A549 (cell line): ENCODE results near the gene NBPF1. TPM values are rescaled to one million over a fixed set of nuclear protein-coding genes. Genes with fewer than 3 reads are reported as not detected.
"Not testable (repeated sequence)": the region's sequence is repeated elsewhere in the genome, so short reads cannot be mapped to it uniquely, and the experiment has no call there.

Experiments
- ATAC-seq, 2 experiments: fragments of 200-7000 bp in 1 of 2; fragments of >200 bp in 1 of 2; cut with Nextera tagmentation in 1 of 2; cut with Tn5 transposase in 1 of 2; 3 replicates each; pipeline versions ENCODE4 v1.8.0 to v1.9.1; 2018 to 2020; ENCODE audit warnings: mild to moderate bottlenecking in 1 of 2, moderate library complexity in 1 of 2
- CTCF ChIA-PET: fragments of 300-600 bp; sonication (Branson Sonifier 250); formaldehyde crosslinking; extraction: SDS; loops from one replicate; lab custom pipeline; 2021; ENCODE audit warnings: antibody characterized with exemption, inconsistent platforms; lab: Yijun Ruan, JAX
- POLR2A ChIA-PET: fragments of 350-600 bp; formaldehyde crosslinking; extraction: SDS; loops from one replicate; lab custom pipeline; 2021; ENCODE audit warnings: antibody characterized with exemption, inconsistent platforms; lab: Yijun Ruan, JAX
- DNase-seq, 2 experiments: peaks; one replicate each; pipeline versions ENCODE4 v3.0.0 to v3.0.0-alpha.2; 2011 to 2016; ENCODE audit warnings: low read depth in 1 of 2, low spot score in 1 of 2
- FAIRE-seq: peaks from 2 replicates; lab custom pipeline; 2011; peaks lifted over from hg19 to GRCh38; lab: Jason Lieb, UNC
- H3K27ac ChIP-seq, 2 experiments: fragments of >200 bp; sonication (Bioruptor Twin); formaldehyde crosslinking; 3 replicates each; pipeline ENCODE4 v1.5.1; 2016 to 2017
- H3K4me1 ChIP-seq: fragments of >200 bp; sonication (Bioruptor Twin); formaldehyde crosslinking; 3 replicates; pipeline ENCODE4 v1.6.1; 2016
- H3K4me2 ChIP-seq: fragments of >200 bp; sonication (Bioruptor Twin); formaldehyde crosslinking; 3 replicates; pipeline ENCODE4 v1.6.1; 2016
- H3K4me3 ChIP-seq: fragments of >200 bp; sonication (Bioruptor Twin); formaldehyde crosslinking; 3 replicates; pipeline ENCODE4 v1.5.1; 2016
- H3K9me3 ChIP-seq: fragments of >200 bp; sonication (Bioruptor Twin); formaldehyde crosslinking; 3 replicates; pipeline ENCODE4 v1.6.1; 2016
- WGBS: methylation state at CpG from one replicate; pipeline ENCODE4 v1.1.6; 2017; ENCODE audit errors: missing lambda C conversion rate; 5-methylcytosine and 5-hydroxymethylcytosine counted together
- polyA plus RNA-seq, 4 experiments: library from polyadenylated mRNA; depleted of rRNA in 3 of 4; stranded (reverse); fragments of >200 nt; fragmentation: RNase III in 1 of 4; extraction: RNeasy Plus Mini Kit Qiagen cat#74134 plus additional on column Dnase treatment in 1 of 4; gene quantifications; 2 replicates in 3 of 4; 3 replicates in 1 of 4; pipeline ENCODE4 v1.2.3, GENCODE V29; 2011 to 2017

Gene NBPF1
- polyA plus RNA-seq, 2 of the 4 experiments (the other 2 are of a cell fraction): 23.9 to 36.8 TPM

DNA sequence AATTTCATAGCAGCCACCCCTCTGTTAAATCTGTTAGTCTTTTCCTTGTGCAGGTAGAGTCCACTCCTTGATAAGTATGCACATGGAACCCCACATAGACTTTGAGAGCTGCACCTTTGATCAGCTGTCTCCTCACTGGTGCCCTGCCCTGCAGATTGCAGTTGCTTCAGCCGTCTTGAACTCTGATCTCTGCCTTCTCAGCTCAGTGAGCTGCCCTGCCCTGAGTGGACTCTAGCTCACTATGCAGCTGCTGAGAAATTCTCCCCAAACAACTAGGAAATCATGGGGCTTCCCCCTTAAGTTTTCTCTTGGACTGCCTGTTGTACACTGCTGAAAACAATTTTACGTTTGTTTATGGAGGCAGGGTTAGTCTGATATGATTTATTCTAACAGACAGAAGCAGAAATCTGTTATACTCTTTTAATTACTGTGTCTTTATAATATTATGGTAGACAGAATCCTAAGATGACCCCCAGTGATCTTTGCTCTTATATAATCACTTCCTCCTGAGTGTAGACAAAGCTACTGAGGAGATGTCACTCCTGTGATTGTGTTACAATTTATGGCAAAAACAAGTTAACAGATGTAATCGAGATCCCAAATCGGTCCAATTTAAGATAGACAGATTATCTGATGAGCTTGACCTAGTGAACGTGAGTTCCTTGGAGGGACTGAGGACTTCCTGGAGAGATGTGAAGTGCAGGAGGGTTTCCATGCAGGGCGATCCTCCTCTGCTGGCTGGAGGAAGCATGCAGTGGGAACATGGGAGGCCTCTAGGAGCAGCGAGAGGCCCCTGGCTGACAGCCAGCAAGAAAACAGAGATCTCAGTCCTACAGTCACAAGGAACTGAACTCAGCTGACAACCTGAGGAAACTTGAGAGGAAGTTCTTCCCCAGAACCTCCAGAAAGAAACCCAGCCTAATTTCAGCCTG is 12.2 kb downstream of the NBPF1 start:
- H3K27ac ChIP-seq, H3K4me1 ChIP-seq, ATAC-seq, H3K9me3 ChIP-seq, H3K4me3 ChIP-seq, FAIRE-seq, DNase-seq, POLR2A ChIA-PET, H3K4me2 ChIP-seq: not testable (repeated sequence)
- WGBS: 92% methylated on average over 5 of the region's 7 CpGs
- CTCF ChIA-PET: interaction anchor here (1.0 to 1.5 kb wide), 3 partner anchors 8 to 24 kb away, joined by 4 to 5 read pairs (median 5); no protein-coding TSS in a partner anchor

DNA sequence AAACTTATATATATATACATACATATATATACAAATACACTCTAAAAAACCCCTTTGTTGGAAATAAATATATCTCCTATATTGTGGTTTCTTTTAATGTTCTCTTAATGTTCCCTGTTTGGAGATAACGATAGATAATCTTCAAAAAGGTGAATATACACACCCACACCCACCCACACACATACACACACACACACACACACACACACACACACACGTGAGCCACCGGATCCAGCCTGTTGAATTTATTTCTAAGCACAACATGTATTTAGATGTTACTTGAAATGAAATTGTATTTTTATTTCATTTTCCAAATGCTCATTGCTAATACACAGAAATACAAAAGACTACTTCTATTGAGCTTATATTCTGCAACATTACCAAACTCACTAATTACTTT is 14.0 kb downstream of the NBPF1 start:
- H3K9me3 ChIP-seq, CTCF ChIA-PET, DNase-seq, H3K27ac ChIP-seq, POLR2A ChIA-PET, H3K4me3 ChIP-seq, H3K4me1 ChIP-seq, H3K4me2 ChIP-seq, ATAC-seq, FAIRE-seq: not testable (repeated sequence)
- WGBS: 92% methylated on average over 3 of the region's 3 CpGs

DNA sequence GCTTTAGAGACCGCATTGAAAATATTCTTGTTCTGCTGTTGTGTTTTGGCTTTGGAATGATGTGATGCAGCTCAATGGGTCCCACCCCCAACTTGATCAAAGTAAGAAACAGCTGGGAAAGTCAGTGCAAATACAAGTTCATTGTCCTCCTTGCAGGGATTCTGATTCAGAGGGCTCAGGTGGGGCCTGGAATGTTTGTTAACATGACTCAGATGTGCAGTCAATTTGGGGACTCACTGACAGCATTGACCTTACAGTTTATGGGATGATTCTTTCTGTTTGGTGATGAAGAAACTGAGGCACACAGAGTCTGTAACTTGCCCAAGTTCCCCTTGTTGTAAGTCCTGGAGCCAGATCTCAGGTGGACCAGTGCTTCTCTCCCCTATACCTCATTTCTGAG is 18.1 kb downstream of the NBPF1 start:
- DNase-seq, H3K4me3 ChIP-seq, FAIRE-seq, ATAC-seq, POLR2A ChIA-PET, H3K4me2 ChIP-seq, H3K4me1 ChIP-seq, H3K27ac ChIP-seq, H3K9me3 ChIP-seq: not testable (repeated sequence)
- CTCF ChIA-PET: interaction anchor here (0.6 to 1.5 kb wide), 3 partner anchors 15 to 29 kb away, joined by 3 to 5 read pairs (median 4); no protein-coding TSS in a partner anchor
- 74% methylated on average over 1 of the region's 1 CpG for WGBS

- WGBS: 8% methylated on average over 6 of the region's 8 CpGs
- H3K9me3 ChIP-seq, ATAC-seq, FAIRE-seq, H3K4me1 ChIP-seq, DNase-seq, H3K4me2 ChIP-seq, H3K27ac ChIP-seq, H3K4me3 ChIP-seq, POLR2A ChIA-PET: not testable (repeated sequence)
- CTCF ChIA-PET: interaction anchor here (1.1 to 2.2 kb wide), 3 partner anchors 12 to 33 kb away, joined by 3 to 5 read pairs (median 4); no protein-coding TSS in a partner anchor
These were observed 21.5 kb downstream of the NBPF1 start for GRCh38 chr1:16591845-16592244.

GRCh38 chr1:16588081-16588480 is 25.3 kb downstream of the NBPF1 start:
- ATAC-seq, CTCF ChIA-PET, H3K27ac ChIP-seq, FAIRE-seq, H3K4me1 ChIP-seq, POLR2A ChIA-PET, H3K4me2 ChIP-seq, H3K4me3 ChIP-seq, DNase-seq, H3K9me3 ChIP-seq: not testable (repeated sequence)
- WGBS: 82% methylated on average over 5 of the region's 5 CpGs

- ATAC-seq, H3K27ac ChIP-seq, FAIRE-seq, DNase-seq, H3K4me2 ChIP-seq, H3K4me3 ChIP-seq, H3K9me3 ChIP-seq, POLR2A ChIA-PET, H3K4me1 ChIP-seq, CTCF ChIA-PET: not testable (repeated sequence)
- WGBS: 88% methylated on average over 4 of the region's 4 CpGs
These were observed 25.7 kb downstream of the NBPF1 start for GRCh38 chr1:16587639-16588038.

DNA sequence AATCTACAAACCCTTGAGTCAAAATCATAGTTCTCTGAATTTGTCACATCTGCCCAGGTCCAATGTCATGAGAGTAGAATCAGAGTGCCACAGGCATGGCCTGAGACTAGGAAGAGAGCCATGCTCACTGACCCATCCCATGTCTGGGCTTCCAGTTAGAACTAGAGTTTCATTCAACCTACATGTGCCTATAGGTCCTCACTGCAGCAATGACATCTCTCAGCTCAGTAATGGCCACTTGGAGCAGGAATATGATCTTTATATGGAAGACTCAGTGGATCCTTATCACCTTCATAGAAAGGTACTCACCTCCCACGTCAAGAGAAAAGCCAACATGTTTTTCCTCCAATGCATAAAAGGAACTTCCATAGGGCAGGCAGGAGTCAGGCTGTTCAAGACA is 48.0 kb downstream of the NBPF1 start:
- ATAC-seq, POLR2A ChIA-PET, H3K4me3 ChIP-seq, FAIRE-seq, DNase-seq, H3K4me2 ChIP-seq, H3K9me3 ChIP-seq, H3K27ac ChIP-seq, CTCF ChIA-PET, H3K4me1 ChIP-seq: not testable (repeated sequence)
- no CpG with 5 or more reads among the region's 1 CpG for WGBS

GRCh38 chr1:16561035-16561434 is 52.3 kb downstream of the NBPF1 start:
- H3K4me1 ChIP-seq, H3K9me3 ChIP-seq, ATAC-seq, FAIRE-seq, H3K4me2 ChIP-seq, H3K4me3 ChIP-seq, DNase-seq, H3K27ac ChIP-seq, POLR2A ChIA-PET, CTCF ChIA-PET: not testable (repeated sequence)
- 64% methylated on average over 4 of the region's 4 CpGs for WGBS

- 80% methylated on average over 6 of the region's 6 CpGs for WGBS
These were observed 52.9 kb downstream of the NBPF1 start for GRCh38 chr1:16560498-16560897.

DNA sequence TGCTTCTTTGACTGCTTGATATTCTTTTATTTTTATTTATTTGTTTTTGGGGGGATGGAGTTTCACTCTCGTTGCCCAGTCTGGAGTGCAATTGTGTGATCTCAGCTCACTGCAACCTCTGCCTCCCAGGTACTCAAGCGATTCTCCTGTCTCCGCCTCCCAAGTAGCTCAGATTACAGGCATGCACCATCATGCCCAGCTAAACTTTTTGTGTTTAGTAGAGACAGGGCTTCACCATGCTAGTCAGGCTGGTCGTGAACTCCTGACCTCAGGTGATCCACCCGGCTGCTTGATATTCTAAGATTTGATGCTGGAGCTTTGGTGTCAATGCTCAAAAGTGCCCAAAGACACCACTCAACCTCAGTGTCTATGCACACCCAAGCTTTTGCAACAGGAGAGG is 53.7 kb downstream of the NBPF1 start:
- H3K9me3 ChIP-seq, DNase-seq, H3K4me3 ChIP-seq, CTCF ChIA-PET, POLR2A ChIA-PET, H3K27ac ChIP-seq, H3K4me2 ChIP-seq, ATAC-seq, FAIRE-seq, H3K4me1 ChIP-seq: not testable (repeated sequence)
- no CpG with 5 or more reads among the region's 5 CpGs for WGBS

More at GRCh38 chr1:16560498-16560897, 52.9 kb downstream of the NBPF1 start:
- H3K4me3 ChIP-seq, H3K27ac ChIP-seq, H3K4me2 ChIP-seq, POLR2A ChIA-PET, FAIRE-seq, ATAC-seq, H3K9me3 ChIP-seq, H3K4me1 ChIP-seq, CTCF ChIA-PET, DNase-seq: not testable (repeated sequence)

GRCh38 chr1:16557034-16557433 is 56.3 kb downstream of the NBPF1 start:
- WGBS: 63% methylated on average over 3 of the region's 3 CpGs
- DNase-seq, H3K27ac ChIP-seq, POLR2A ChIA-PET, H3K4me1 ChIP-seq, ATAC-seq, FAIRE-seq, CTCF ChIA-PET, H3K4me3 ChIP-seq, H3K4me2 ChIP-seq, H3K9me3 ChIP-seq: not testable (repeated sequence)
